Heart left ventricle (tissue), 16 donors: ENCODE results near the gene FRS2. TPM values are rescaled to one million over a fixed set of nuclear protein-coding genes. Genes with fewer than 3 reads are reported as not detected.

Experiments used
- ATAC-seq, 4 donors: fragments of 200-7000 bp; cut with Tn5 transposase; one replicate each; pipeline ENCODE4 v1.9.1; 2020 to 2022; ENCODE audit warnings: moderate library complexity in 4 of 4, mild to moderate bottlenecking in 3 of 4, moderate number of reproducible peaks in 1 of 4
- DNase-seq, 5 donors: peaks; one replicate each; pipeline ENCODE4 v3.0.0-alpha.2; 2020
- H3K27ac ChIP-seq, 12 donors: fragments of 200-600 bp; sonication (generic) in 4 of 12; one replicate each; pipeline versions ENCODE4 v1.5.0 to v1.8.0; 2016 to 2022; ENCODE audit warnings: mild to moderate bottlenecking in 2 of 12
- H3K27me3 ChIP-seq, 9 donors: fragments of 200-600 bp; sonication (generic) in 2 of 9; one replicate each; pipeline versions ENCODE4 v1.5.1 to v1.8.0; 2016 to 2022; ENCODE audit warnings: mild to moderate bottlenecking in 3 of 9
- H3K36me3 ChIP-seq, 9 donors: fragments of 200-600 bp; sonication (generic) in 2 of 9; one replicate each; pipeline versions ENCODE4 v1.5.0 to v1.8.0; 2018 to 2022; ENCODE audit warnings: mild to moderate bottlenecking in 2 of 9
- H3K4me1 ChIP-seq, 12 donors: fragments of 200-600 bp; sonication (generic) in 4 of 12; one replicate each; pipeline versions ENCODE4 v1.5.0 to v1.8.0; 2016 to 2022; ENCODE audit warnings: mild to moderate bottlenecking in 3 of 12
- H3K4me3 ChIP-seq, 12 donors: fragments of 200-600 bp; sonication (generic) in 4 of 12; one replicate each; pipeline versions ENCODE4 v1.5.0 to v1.8.0; 2017 to 2022; ENCODE audit warnings: mild to moderate bottlenecking in 9 of 12, moderate library complexity in 4 of 12
- H3K9me3 ChIP-seq, 12 donors: fragments of 200-600 bp; sonication (generic) in 4 of 12; one replicate each; pipeline versions ENCODE4 v1.5.0 to v1.8.0; 2016 to 2022; ENCODE audit warnings: mild to moderate bottlenecking in 1 of 12
- POLR2A ChIP-seq, 2 donors: fragments of 450-650 bp; IDR thresholded peaks; one replicate each; pipeline ENCODE4 v1.6.1; 2017; ENCODE audit warnings: antibody characterized with exemption in 2 of 2, mild to moderate bottlenecking in 2 of 2, moderate library complexity in 2 of 2
- WGBS, 4 donors: extraction: QIAGEN DNeasy Blood & Tissue Kit in 2 of 4; methylation state at CpG; one replicate each; pipeline versions ENCODE4 v1.1.5 to v1.1.7; 2013 to 2018; 5-methylcytosine and 5-hydroxymethylcytosine counted together
- intact Hi-C, 10 donors: fragments of 100-400 bp; cut with DNase I; formaldehyde crosslinking; loops; one replicate each; pipeline versions ENCODE4 v1.11.1 to v1.14.2; 2022
- polyA plus RNA-seq, 2 donors: library from polyadenylated mRNA; stranded (reverse); fragments of 200-250 nt; gene quantifications; one replicate each; pipeline ENCODE4 v1.2.3, GENCODE V29; 2013
- total RNA-seq, 9 donors: library from RNA; depleted of rRNA in 2 of 9; stranded (reverse); fragments of >200 nt in 2 of 9; fragmentation: NEBNext Ultra II Directional in 3 of 9; extraction: Animal tissue kit (Norgen Biotek cat#: 25700) in 3 of 9; gene quantifications; one replicate each; pipeline versions ENCODE4 v1.1.0 to v1.2.4, GENCODE V29; 2016 to 2023
- TF ChIP-seq, protein P1 (sequence below), 12 donors: fragments of 200-600 bp; sonication (generic) in 4 of 12; IDR thresholded peaks; one replicate each; pipeline versions ENCODE4 v1.5.0 to v1.8.0; 2018 to 2022; ENCODE audit warnings: antibody characterized with exemption in 12 of 12, mild to moderate bottlenecking in 5 of 12
- donor health status: ischemic (EF 13 %, LVEDD 7.1; RV severe dilation, severe dysfunction).
- donor health status: healthy with polysubstance abuse.
- donor health status: DM: no; HTN: yes; CAD: no.
- donor health status: DM: no; HTN: no; CAD: no.
- donor health status: ischemic (EF 25% LVEDD 6.9; RV normal size, moderate dysfunction).
- donor health status: ischemic (EF 25% LVEDD 5.7; RV mildly dilated, moderate dysfunction).
- donor health status: healthy.
- donor health status: DM: yes; HTN: yes; CAD: no.
- donor health status: ischemic (EF 35%, LVEDD 5.7; RV mildly dilated, moderate dysfunction).
- donor health status: nonischemic (EF 11% LVEDD 7.7; RV severe dilation, severe dysfunction).
- donor health status: DM: yes; HTN: yes; CAD: no.
- donor health status: PGD.
- donor health status: ischemic (EF 29% LVEDD 5.4; RV normal size, mild dysfunction).
- donor health status: nonischemic (EF 23%, LVEDD 6.1; RV moderate dilation, normal function).

Gene FRS2
- total and polyA plus RNA-seq, 11 donors, result 2.6 to 33.9 (median 20.3) TPM

- WGBS, 4 donors, result 62 to 76% (median 69%) methylated on average over 4 of the region's 4 CpGs
Measured at GRCh38 chr12:69569236-69569635, 99.0 kb downstream of the FRS2 start.

DNA sequence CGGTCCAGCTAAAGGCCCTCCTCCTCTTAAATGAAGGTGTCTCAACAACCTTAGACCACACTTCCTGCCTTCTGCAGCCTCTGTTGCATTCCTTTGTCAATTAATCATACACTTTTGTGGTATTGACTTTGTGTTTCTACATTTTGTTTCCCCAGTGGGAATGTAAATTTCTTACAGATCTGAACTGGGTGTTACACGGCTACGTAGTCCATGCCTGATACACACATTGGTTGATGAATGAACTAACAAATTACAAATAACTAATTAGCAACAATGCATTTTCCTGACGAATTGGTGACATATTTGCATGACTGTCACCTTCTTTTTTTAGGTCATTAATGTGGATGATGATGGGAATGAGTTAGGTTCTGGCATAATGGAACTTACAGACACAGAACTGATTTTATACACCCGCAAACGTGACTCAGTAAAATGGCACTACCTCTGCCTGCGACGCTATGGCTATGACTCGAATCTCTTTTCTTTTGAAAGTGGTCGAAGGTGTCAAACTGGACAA lies 99.9 kb downstream of the FRS2 start:
- ATAC-seq, result no peak
- intact Hi-C loops, result loop anchor here (2.0 to 10.0 kb wide), 13 partner anchors 98 to 213 kb away; partner anchors contain the start of genes FRS2 (in 9 of the 10) and YEATS4 (in 2 of the 10)
- TF ChIP-seq POLR2A (IDR thresholded peaks at IDR 0.05), result no peak
- TF ChIP-seq, protein P1, sequence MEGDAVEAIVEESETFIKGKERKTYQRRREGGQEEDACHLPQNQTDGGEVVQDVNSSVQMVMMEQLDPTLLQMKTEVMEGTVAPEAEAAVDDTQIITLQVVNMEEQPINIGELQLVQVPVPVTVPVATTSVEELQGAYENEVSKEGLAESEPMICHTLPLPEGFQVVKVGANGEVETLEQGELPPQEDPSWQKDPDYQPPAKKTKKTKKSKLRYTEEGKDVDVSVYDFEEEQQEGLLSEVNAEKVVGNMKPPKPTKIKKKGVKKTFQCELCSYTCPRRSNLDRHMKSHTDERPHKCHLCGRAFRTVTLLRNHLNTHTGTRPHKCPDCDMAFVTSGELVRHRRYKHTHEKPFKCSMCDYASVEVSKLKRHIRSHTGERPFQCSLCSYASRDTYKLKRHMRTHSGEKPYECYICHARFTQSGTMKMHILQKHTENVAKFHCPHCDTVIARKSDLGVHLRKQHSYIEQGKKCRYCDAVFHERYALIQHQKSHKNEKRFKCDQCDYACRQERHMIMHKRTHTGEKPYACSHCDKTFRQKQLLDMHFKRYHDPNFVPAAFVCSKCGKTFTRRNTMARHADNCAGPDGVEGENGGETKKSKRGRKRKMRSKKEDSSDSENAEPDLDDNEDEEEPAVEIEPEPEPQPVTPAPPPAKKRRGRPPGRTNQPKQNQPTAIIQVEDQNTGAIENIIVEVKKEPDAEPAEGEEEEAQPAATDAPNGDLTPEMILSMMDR (IDR thresholded peaks at IDR 0.05), result no peak

More at GRCh38 chr12:69569236-69569635, 99.0 kb downstream of the FRS2 start:
- no peaks in the 10 kb centered on the region for H3K9me3 ChIP-seq
- ATAC-seq, result no peak
- peaks cover 0 to 5% (median 0%) of the 10 kb centered on the region in 12 donors for H3K4me1 ChIP-seq
- no peak overlapping the region for H3K27ac ChIP-seq
- DNase-seq, result no peak
- no peak for TF ChIP-seq POLR2A (IDR thresholded peaks at IDR 0.05)
- TF ChIP-seq, protein P1 (IDR thresholded peaks at IDR 0.05), result no peak
- intact Hi-C loops, result loop anchor here in 3 of 10 donors (5.0 to 10.0 kb wide), 2 partner anchors 152 to 174 kb away; no protein-coding TSS in a partner anchor
- peaks cover 0 to 79% (median 68%) of the 10 kb centered on the region in 9 donors for H3K36me3 ChIP-seq
- no peak overlapping the region for H3K4me3 ChIP-seq
- no peaks in the 10 kb centered on the region for H3K27me3 ChIP-seq

GRCh38 chr12:69570545-69571399 lies 100.6 kb downstream of the FRS2 start:
- intact Hi-C loops, result loop anchor here (1.0 to 10.0 kb wide), 14 partner anchors 98 to 214 kb away; partner anchors contain the start of genes FRS2 (in 9 of the 10) and YEATS4 (in 2 of the 10)
- H3K9me3 ChIP-seq, result no peaks in the 10 kb centered on the region
- WGBS, 4 donors, result 53 to 57% (median 55%) methylated on average over 6 of the region's 6 CpGs
- peak in 2 of 4 donors; percentile 77 to 80 for ATAC-seq
- peaks cover 0 to 78% (median 68%) of the 10 kb centered on the region in 9 donors for H3K36me3 ChIP-seq
- peaks cover 0 to 5% (median 0%) of the 10 kb centered on the region in 12 donors for H3K4me1 ChIP-seq
- TF ChIP-seq, protein P1 (IDR thresholded peaks at IDR 0.05), result peak; percentile 70 to 87 (median 78)
- no peak for TF ChIP-seq POLR2A (IDR thresholded peaks at IDR 0.05)
- H3K27me3 ChIP-seq, result no peaks in the 10 kb centered on the region
- peak in 4 of 5 donors; percentile 18 to 37 (median 34) for DNase-seq
- H3K4me3 ChIP-seq, result no peak overlapping the region
- H3K27ac ChIP-seq, result no peak overlapping the region

More for the DNA sequence above, 99.9 kb downstream of the FRS2 start:
- WGBS, 4 donors, result 91 to 94% (median 92%) methylated on average over 10 of the region's 10 CpGs
- Histone ChIP-seq H3K27me3 (no peaks in the 10 kb centered on the region), H3K36me3 (peaks cover 0 to 79% (median 68%) of the 10 kb centered on the region in 9 donors), H3K4me3 (no peak overlapping the region), H3K27ac (no peak overlapping the region), H3K4me1 (peaks cover 0 to 5% (median 0%) of the 10 kb centered on the region in 12 donors), H3K9me3 (no peaks in the 10 kb centered on the region)
- DNase-seq, result no peak

DNA sequence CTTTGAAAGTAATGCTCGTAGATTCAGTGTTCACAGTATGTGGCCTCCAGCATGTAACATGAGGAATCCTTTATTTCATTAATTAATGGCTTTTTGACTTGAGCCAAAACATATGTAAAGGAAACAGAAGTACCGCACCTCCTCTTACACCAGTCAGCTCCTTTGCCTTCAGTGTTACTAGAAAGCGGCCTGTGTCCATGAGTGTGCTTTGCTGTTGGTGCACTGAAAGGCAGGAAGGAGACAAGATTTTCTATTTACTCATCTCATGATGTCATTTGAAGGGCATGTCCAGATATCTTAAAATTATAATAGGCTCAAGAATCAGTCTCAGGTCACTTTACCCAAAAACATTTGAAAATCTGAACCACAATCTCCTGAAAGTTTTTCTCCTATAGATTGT lies 105.2 kb downstream of the FRS2 start:
- 94 to 97% (median 95%) methylated on average over 3 of the region's 3 CpGs for WGBS, 4 donors
- no peak for ATAC-seq
- Histone ChIP-seq H3K4me1 (peaks cover 0 to 6% (median 0%) of the 10 kb centered on the region in 12 donors), H3K4me3 (no peak overlapping the region), H3K27me3 (no peaks in the 10 kb centered on the region), H3K9me3 (no peaks in the 10 kb centered on the region), H3K27ac (no peak overlapping the region), H3K36me3 (peaks cover 0 to 63% (median 48%) of the 10 kb centered on the region in 9 donors)
- DNase-seq, result no peak
- TF ChIP-seq, protein P1 (IDR thresholded peaks at IDR 0.05), result no peak
- no peak for TF ChIP-seq POLR2A (IDR thresholded peaks at IDR 0.05)
- intact Hi-C loops, result loop anchor here in 6 of 10 donors (10.0 kb wide), 3 partner anchors 181 to 211 kb away; no protein-coding TSS in a partner anchor
